Vagina (tissue), 2 donors: ENCODE data around the gene SPRY4. TPM values are rescaled to one million over a fixed set of nuclear protein-coding genes. Genes with fewer than 3 reads are reported as not detected.

Source experiments
- DNase-seq, 2 donors: peaks; one replicate each; pipeline ENCODE4 v3.0.0-alpha.2; 2017; ENCODE audit errors: extremely low spot score in 2 of 2
- H3K27ac ChIP-seq: fragments of 200-600 bp; sonication (generic); one replicate; pipeline ENCODE4 v1.5.1; 2019
- H3K27me3 ChIP-seq: fragments of 200-600 bp; sonication (generic); one replicate; pipeline ENCODE4 v1.5.1; 2019
- H3K36me3 ChIP-seq, 2 donors: fragments of 200-600 bp; sonication (generic); one replicate each; pipeline ENCODE4 v1.5.1; 2017 to 2019
- H3K4me1 ChIP-seq: fragments of 200-600 bp; sonication (generic); one replicate; pipeline ENCODE4 v1.5.1; 2019
- H3K4me3 ChIP-seq, 2 donors: fragments of 200-600 bp; sonication (generic); 1 replicate in 1 of 2; 2 replicates in 1 of 2; pipeline ENCODE4 v1.5.1; 2016 to 2019
- H3K9me3 ChIP-seq: fragments of 200-600 bp; sonication (generic); one replicate; pipeline ENCODE4 v1.5.1; 2019
- POLR2A ChIP-seq, 2 donors: fragments of 450-650 bp; IDR thresholded peaks; one replicate each; pipeline ENCODE4 v1.6.1; 2017; ENCODE audit warnings: antibody characterized with exemption in 2 of 2, mild to moderate bottlenecking in 2 of 2, moderate library complexity in 2 of 2
- POLR2AphosphoS5 ChIP-seq, 2 donors: sonication (generic); formaldehyde crosslinking; IDR thresholded peaks; one replicate each; pipeline ENCODE4 v1.9.0; 2017; ENCODE audit warnings: antibody characterized with exemption in 2 of 2, mild to moderate bottlenecking in 2 of 2, low read depth in 1 of 2; ENCODE audit not compliant: insufficient read depth in 1 of 2
- intact Hi-C: fragments of 100-400 bp; cut with DNase I; formaldehyde crosslinking; loops from one replicate; pipeline ENCODE4 v1.15.1; 2023
- total RNA-seq: library from RNA; depleted of rRNA; stranded (reverse); fragments of >200 nt; gene quantifications from one replicate; pipeline ENCODE4 v1.2.3, GENCODE V29; 2016
- TF ChIP-seq, protein P1 (sequence below), 3 experiments: fragments of 450-650 bp in 2 of 3; fragments of 200-600 bp in 1 of 3; sonication (generic) in 1 of 3; IDR thresholded peaks; one replicate each; pipeline ENCODE4 v1.5.1; 2017 to 2019; ENCODE audit warnings: antibody characterized with exemption in 3 of 3, mild to moderate bottlenecking in 2 of 3, moderate library complexity in 2 of 3

SPRY4 gene
- total RNA-seq, 1 donor from 2014 or later = 13.5 TPM

DNA sequence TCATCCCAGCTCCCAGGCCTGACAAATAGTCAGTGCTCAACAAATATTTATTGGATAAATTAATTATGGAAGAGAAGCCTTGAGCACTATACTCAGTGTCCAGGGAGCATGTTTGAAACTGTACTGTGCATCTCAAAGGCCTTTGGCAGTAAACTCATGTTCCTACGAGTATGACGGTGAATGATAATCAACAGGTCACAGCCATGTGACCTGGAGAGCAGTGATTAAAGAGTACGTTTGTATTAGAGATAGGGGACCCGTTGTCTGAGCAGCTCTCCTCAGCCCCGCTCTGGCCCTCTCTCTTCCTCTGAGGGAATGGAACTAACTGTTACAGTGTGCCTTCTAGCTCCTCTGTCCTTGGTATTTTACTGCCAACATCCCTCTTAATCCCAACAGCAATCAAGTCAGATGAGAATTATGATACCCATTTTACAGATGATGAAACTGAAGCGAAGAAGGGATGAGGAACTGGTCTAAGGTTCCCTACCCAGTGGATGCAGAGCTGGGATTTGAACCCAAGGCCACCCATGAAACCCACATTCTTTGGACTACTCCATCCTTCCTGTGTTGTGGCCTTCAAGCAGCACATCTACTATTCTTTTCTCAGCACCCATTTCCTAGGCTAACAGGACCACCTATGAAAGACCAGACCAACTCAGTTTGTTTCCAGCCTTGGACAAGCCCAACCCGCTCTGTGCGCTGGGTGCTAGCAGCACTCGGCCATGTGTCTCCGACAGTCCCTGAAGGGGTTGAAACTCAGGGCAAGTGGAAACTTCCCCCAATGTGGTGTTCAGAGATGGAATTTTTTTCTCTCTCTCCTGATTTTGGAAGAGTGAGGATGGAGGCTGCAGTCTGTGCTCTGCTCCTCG lies 34.9 kb downstream of the SPRY4 start:
- Histone ChIP-seq H3K36me3 (no peaks in the 10 kb centered on the region), H3K9me3 (no peaks in the 10 kb centered on the region), H3K4me3 (no peak overlapping the region), H3K27ac (no peak overlapping the region), H3K4me1 (peaks cover 5% of the 10 kb centered on the region), H3K27me3 (no peaks in the 10 kb centered on the region)
- DNase-seq = no peak
- TF ChIP-seq POLR2AphosphoS5 (IDR thresholded peaks at IDR 0.05; ENCODE audit: insufficient read depth in 1 of 2, low read depth in 1 of 2) = no peak
- TF ChIP-seq, protein P1, sequence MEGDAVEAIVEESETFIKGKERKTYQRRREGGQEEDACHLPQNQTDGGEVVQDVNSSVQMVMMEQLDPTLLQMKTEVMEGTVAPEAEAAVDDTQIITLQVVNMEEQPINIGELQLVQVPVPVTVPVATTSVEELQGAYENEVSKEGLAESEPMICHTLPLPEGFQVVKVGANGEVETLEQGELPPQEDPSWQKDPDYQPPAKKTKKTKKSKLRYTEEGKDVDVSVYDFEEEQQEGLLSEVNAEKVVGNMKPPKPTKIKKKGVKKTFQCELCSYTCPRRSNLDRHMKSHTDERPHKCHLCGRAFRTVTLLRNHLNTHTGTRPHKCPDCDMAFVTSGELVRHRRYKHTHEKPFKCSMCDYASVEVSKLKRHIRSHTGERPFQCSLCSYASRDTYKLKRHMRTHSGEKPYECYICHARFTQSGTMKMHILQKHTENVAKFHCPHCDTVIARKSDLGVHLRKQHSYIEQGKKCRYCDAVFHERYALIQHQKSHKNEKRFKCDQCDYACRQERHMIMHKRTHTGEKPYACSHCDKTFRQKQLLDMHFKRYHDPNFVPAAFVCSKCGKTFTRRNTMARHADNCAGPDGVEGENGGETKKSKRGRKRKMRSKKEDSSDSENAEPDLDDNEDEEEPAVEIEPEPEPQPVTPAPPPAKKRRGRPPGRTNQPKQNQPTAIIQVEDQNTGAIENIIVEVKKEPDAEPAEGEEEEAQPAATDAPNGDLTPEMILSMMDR (IDR thresholded peaks at IDR 0.05) = no peak
- no peak for TF ChIP-seq POLR2A (IDR thresholded peaks at IDR 0.05)
- intact Hi-C loops = no loop called here

DNA sequence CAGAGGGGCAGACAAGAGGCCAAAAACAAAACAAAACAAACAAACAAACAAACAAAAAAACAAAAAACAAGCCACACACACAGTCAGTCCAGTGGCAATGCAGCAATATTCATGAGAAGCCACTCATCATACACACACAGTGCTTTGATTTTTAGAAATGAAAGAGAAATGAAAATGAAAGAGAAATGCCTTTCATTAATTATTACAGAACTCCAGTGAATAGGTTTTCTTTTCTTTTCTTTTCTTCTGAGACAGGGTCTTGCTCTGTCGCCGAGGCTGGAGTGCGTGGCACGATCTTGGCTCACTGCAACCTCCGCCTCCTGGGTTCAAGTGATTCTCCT lies 36.9 kb downstream of the SPRY4 start:
- no peak overlapping the region for H3K27ac ChIP-seq
- intact Hi-C loops = no loop called here
- H3K4me3 ChIP-seq = no peak overlapping the region
- TF ChIP-seq, protein P1 (IDR thresholded peaks at IDR 0.05) = no peak
- no peak for TF ChIP-seq POLR2AphosphoS5 (IDR thresholded peaks at IDR 0.05; ENCODE audit: insufficient read depth in 1 of 2, low read depth in 1 of 2)
- no peak for TF ChIP-seq POLR2A (IDR thresholded peaks at IDR 0.05)
- peaks cover 6% of the 10 kb centered on the region for H3K4me1 ChIP-seq
- H3K27me3 ChIP-seq = no peaks in the 10 kb centered on the region
- no peaks in the 10 kb centered on the region for H3K9me3 ChIP-seq
- no peak for DNase-seq
- no peaks in the 10 kb centered on the region for H3K36me3 ChIP-seq

DNA sequence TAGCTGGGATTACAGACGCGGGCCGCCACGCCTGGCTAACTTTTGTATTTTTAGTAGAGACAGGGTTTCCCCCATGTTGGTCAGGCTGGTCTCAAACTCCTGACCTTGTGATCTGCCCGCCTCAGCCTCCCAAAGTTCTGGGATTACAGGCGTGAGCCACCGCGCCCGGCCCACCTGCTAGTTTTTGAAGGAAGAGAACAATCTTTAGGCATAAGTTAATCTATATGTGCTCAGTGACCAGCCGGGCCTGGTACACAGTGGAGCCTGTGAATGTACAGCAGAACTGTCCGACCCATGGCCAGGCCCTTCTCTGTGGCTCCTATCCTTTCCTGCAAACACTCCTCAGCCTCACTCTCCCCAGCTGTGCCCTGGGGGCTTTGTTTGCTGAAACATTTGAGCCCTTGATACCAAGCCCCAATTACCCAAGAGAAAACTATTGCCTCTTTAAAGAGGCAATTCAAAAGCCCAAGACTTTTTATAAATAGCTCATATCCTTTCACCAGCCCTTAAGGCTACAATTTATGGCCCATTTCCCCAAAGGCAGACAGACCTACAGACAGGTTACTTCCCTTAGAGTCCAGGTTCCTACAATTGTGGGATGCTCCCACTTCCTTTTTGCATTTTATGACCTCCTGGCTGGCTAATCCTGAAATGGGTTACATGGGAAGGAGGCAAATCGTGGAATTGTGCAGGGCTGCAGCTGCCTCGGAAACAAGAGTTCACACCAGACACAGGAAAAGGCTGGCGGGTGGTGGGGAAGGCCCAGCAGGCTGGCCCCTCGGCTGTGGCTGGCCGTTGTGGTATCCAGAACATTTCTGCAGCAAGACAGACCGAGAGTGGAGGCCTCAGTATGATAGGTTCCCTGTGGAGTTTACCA lies 37.5 kb downstream of the SPRY4 start:
- Histone ChIP-seq H3K9me3 (no peaks in the 10 kb centered on the region), H3K4me1 (peaks cover 12% of the 10 kb centered on the region), H3K27ac (no peak overlapping the region), H3K4me3 (no peak overlapping the region), H3K36me3 (no peaks in the 10 kb centered on the region), H3K27me3 (no peaks in the 10 kb centered on the region)
- no peak for DNase-seq
- TF ChIP-seq, protein P1 (IDR thresholded peaks at IDR 0.05) = no peak
- TF ChIP-seq POLR2AphosphoS5 (IDR thresholded peaks at IDR 0.05; ENCODE audit: insufficient read depth in 1 of 2, low read depth in 1 of 2) (no peak), POLR2A (IDR thresholded peaks at IDR 0.05) (no peak)
- intact Hi-C loops = no loop called here

DNA sequence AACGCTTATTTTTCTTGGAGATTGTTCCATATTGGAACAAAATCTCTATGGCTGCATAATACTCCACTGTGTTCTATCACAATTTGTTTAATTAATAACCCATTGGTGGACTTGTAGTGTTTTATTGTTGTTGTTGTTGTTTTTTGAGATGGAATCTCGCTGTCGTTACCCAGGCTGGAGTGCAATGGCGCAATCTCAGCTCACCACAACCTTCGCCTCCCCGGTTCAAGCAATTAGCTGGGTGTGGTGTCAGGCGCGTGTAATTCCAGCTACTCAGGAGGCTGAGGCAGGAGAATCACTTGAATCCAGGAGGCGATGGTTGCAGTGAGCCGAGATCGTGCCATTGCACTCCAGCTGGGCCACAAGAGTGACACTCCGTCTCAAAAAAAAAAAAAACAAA lies 38.7 kb downstream of the SPRY4 start:
- intact Hi-C loops = no loop called here
- DNase-seq = no peak
- TF ChIP-seq, protein P1 (IDR thresholded peaks at IDR 0.05) = no peak
- TF ChIP-seq POLR2A (IDR thresholded peaks at IDR 0.05) = no peak
- TF ChIP-seq POLR2AphosphoS5 (IDR thresholded peaks at IDR 0.05; ENCODE audit: insufficient read depth in 1 of 2, low read depth in 1 of 2) = no peak
- H3K27me3 ChIP-seq = no peaks in the 10 kb centered on the region
- no peaks in the 10 kb centered on the region for H3K9me3 ChIP-seq
- H3K4me1 ChIP-seq = peaks cover 24% of the 10 kb centered on the region
- no peaks in the 10 kb centered on the region for H3K36me3 ChIP-seq
- H3K4me3 ChIP-seq = no peak overlapping the region
- H3K27ac ChIP-seq = no peak overlapping the region
